DOHH2 (cell line): ENCODE measurements around the gene SYCP1.

Experiments used
- H3F3A ChIP-seq: fragments of 200-600 bp; sonication (generic), shearing (Covaris generic); 2 replicates; pipeline ENCODE4 v1.6.0; 2016; ENCODE audit warnings: antibody characterized with exemption, mild to moderate bottlenecking; ENCODE audit not compliant: control insufficient read depth, insufficient read depth
- H3K27ac ChIP-seq: fragments of 200-600 bp; sonication (generic); 2 replicates; pipeline ENCODE4 v1.5.1; 2014; ENCODE audit warnings: low read depth, mild to moderate bottlenecking, low read length, moderate library complexity
- H3K27me3 ChIP-seq: fragments of 200-600 bp; sonication (generic); 2 replicates; pipeline ENCODE4 v1.6.1; 2014; ENCODE audit warnings: mild to moderate bottlenecking, low read length, mixed read lengths; ENCODE audit not compliant: control insufficient read depth
- H3K36me3 ChIP-seq: fragments of 200-600 bp; sonication (generic); 2 replicates; pipeline ENCODE4 v1.6.1; 2014; ENCODE audit warnings: mild to moderate bottlenecking, low read length, moderate library complexity, mixed read lengths; ENCODE audit not compliant: control insufficient read depth
- H3K4me1 ChIP-seq: fragments of 200-600 bp; sonication (generic); 2 replicates; pipeline ENCODE4 v1.6.1; 2014; ENCODE audit warnings: mild to moderate bottlenecking, low read length, mixed read lengths; ENCODE audit not compliant: control insufficient read depth
- H3K4me2 ChIP-seq: fragments of 200-600 bp; sonication (generic); 2 replicates; pipeline ENCODE4 v1.6.0; 2014; ENCODE audit warnings: mild to moderate bottlenecking, low read length, moderate library complexity
- H3K4me3 ChIP-seq: fragments of 200-600 bp; sonication (generic); 2 replicates; pipeline ENCODE4 v1.5.1; 2014; ENCODE audit warnings: mild to moderate bottlenecking, low read length, mixed read lengths
- H3K79me2 ChIP-seq: fragments of 200-600 bp; sonication (generic); 2 replicates; pipeline ENCODE4 v1.6.1; 2014; ENCODE audit warnings: mild to moderate bottlenecking, low read length, mixed read lengths; ENCODE audit not compliant: control insufficient read depth
- H3K9me2 ChIP-seq: fragments of 200-600 bp; sonication (generic); replicated peaks from 2 replicates; pipeline ENCODE4 v1.6.1; 2014; ENCODE audit warnings: mild to moderate bottlenecking, low read length, mixed read lengths; ENCODE audit not compliant: control insufficient read depth
- H3K9me3 ChIP-seq: fragments of 200-600 bp; sonication (generic); 2 replicates; pipeline ENCODE4 v1.6.1; 2014; ENCODE audit warnings: antibody characterized with exemption, low read length, mixed read lengths; ENCODE audit not compliant: control insufficient read depth, insufficient read depth
- H4K20me1 ChIP-seq: fragments of 200-600 bp; sonication (generic); 2 replicates; pipeline ENCODE4 v1.6.0; 2014; ENCODE audit warnings: low read depth, mild to moderate bottlenecking, antibody characterized with exemption, low read length, moderate library complexity; ENCODE audit not compliant: control insufficient read depth, insufficient read depth
- EZH2phosphoT487 ChIP-seq: fragments of 200-600 bp; sonication (generic); IDR thresholded peaks from 2 replicates; pipeline ENCODE4 v1.6.1; 2017; ENCODE audit warnings: borderline replicate concordance, mild to moderate bottlenecking, antibody characterized with exemption, low read length, moderate library complexity, mixed read lengths
- TF ChIP-seq, protein P1 (sequence below): fragments of 200-600 bp; sonication (generic); IDR thresholded peaks from one replicate; pipeline ENCODE4 v1.5.1; 2014; ENCODE audit warnings: antibody characterized with exemption, mild to moderate bottlenecking, low read depth, low read length; ENCODE audit not compliant: poor library complexity, severe bottlenecking

The SYCP1 gene

GRCh38 chr1:114832057-114832456 is 22.6 kb upstream of the SYCP1 start:
- no peaks in the 10 kb centered on the region for H3K79me2 ChIP-seq
- H3K9me2 ChIP-seq, result no peaks in the 10 kb centered on the region
- no peaks in the 10 kb centered on the region for H3K27me3 ChIP-seq
- H3K4me3 ChIP-seq, result no peak overlapping the region
- TF ChIP-seq EZH2phosphoT487, result no peak
- TF ChIP-seq, protein P1, sequence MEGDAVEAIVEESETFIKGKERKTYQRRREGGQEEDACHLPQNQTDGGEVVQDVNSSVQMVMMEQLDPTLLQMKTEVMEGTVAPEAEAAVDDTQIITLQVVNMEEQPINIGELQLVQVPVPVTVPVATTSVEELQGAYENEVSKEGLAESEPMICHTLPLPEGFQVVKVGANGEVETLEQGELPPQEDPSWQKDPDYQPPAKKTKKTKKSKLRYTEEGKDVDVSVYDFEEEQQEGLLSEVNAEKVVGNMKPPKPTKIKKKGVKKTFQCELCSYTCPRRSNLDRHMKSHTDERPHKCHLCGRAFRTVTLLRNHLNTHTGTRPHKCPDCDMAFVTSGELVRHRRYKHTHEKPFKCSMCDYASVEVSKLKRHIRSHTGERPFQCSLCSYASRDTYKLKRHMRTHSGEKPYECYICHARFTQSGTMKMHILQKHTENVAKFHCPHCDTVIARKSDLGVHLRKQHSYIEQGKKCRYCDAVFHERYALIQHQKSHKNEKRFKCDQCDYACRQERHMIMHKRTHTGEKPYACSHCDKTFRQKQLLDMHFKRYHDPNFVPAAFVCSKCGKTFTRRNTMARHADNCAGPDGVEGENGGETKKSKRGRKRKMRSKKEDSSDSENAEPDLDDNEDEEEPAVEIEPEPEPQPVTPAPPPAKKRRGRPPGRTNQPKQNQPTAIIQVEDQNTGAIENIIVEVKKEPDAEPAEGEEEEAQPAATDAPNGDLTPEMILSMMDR, result no peak
- no peaks in the 10 kb centered on the region for H3K9me3 ChIP-seq
- H4K20me1 ChIP-seq, result no peaks in the 10 kb centered on the region
- H3K36me3 ChIP-seq, result no peaks in the 10 kb centered on the region
- no peaks in the 10 kb centered on the region for H3K4me1 ChIP-seq
- no peaks in the 10 kb centered on the region for H3F3A ChIP-seq
- no peak overlapping the region for H3K4me2 ChIP-seq
- H3K27ac ChIP-seq, result no peak overlapping the region

DNA sequence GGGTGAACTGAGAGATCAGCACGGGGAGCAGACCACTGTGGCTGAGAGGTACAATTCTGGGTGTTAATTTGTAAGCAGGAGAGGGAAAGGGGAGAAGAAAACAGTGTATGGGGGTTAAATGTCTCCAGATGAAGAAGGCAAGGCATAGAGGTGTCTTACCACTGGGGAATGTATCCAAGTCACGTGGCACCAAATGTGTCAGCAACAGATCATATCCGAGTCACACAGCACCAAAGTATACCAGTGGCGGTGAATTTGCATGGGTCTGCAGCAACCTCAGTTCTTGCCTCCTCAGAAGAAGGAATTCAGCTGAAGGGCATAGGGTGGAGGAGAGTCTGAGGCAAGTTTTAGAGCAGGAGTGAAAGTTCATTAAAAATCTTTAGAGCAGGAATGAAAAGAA is 21.2 kb upstream of the SYCP1 start:
- Histone ChIP-seq H3K36me3 (no peaks in the 10 kb centered on the region), H3K27ac (no peak overlapping the region), H3K79me2 (no peaks in the 10 kb centered on the region), H3F3A (no peaks in the 10 kb centered on the region), H3K4me3 (no peak overlapping the region), H3K27me3 (0 out of 2 replicates have a peak, but pooled peaks cover 3% of the 10 kb centered on the region), H3K9me2 (no peaks in the 10 kb centered on the region), H3K4me2 (no peak overlapping the region), H4K20me1 (no peaks in the 10 kb centered on the region), H3K4me1 (no peaks in the 10 kb centered on the region), H3K9me3 (no peaks in the 10 kb centered on the region)
- TF ChIP-seq, protein P1, result no peak
- no peak for TF ChIP-seq EZH2phosphoT487

- Histone ChIP-seq H3K27ac (no peak overlapping the region), H3F3A (no peaks in the 10 kb centered on the region), H3K9me2 (no peaks in the 10 kb centered on the region), H3K9me3 (no peaks in the 10 kb centered on the region), H3K79me2 (no peaks in the 10 kb centered on the region), H3K4me1 (no peaks in the 10 kb centered on the region), H3K27me3 (peaks cover 12% of the 10 kb centered on the region), H3K4me2 (no peak overlapping the region), H4K20me1 (no peaks in the 10 kb centered on the region), H3K4me3 (no peak overlapping the region), H3K36me3 (no peaks in the 10 kb centered on the region)
- no peak for TF ChIP-seq EZH2phosphoT487
Measured at GRCh38 chr1:114844270-114844669, 10.4 kb upstream of the SYCP1 start.

- peaks cover 3% of the 10 kb centered on the region; the same call in 1 of the 2 replicates for H3K27me3 ChIP-seq
Measured at GRCh38 chr1:114853584-114853983, 1.1 kb upstream of the SYCP1 start.

More at GRCh38 chr1:114853584-114853983, 1.1 kb upstream of the SYCP1 start:
- Histone ChIP-seq H3K27ac (no peak overlapping the region), H4K20me1 (no peaks in the 10 kb centered on the region), H3K4me2 (no peak overlapping the region), H3K36me3 (no peaks in the 10 kb centered on the region), H3K9me2 (no peaks in the 10 kb centered on the region), H3K4me1 (no peaks in the 10 kb centered on the region), H3K79me2 (no peaks in the 10 kb centered on the region), H3F3A (no peaks in the 10 kb centered on the region), H3K4me3 (no peak overlapping the region), H3K9me3 (no peaks in the 10 kb centered on the region)
- TF ChIP-seq, protein P1, result no peak
- TF ChIP-seq EZH2phosphoT487, result no peak
